ENCODE measurements around the gene INTS11.
A peak's percentile ranks its signal among the peaks of the same experiment; 100 is the strongest.

Gene INTS11

GRCh38 chr1:1311107-1312104 is 13.1 kb downstream of the INTS11 start:
- H3K4me3 ChIP-seq (ENCODE audit: low read depth, low read length), result no peak overlapping the region
- DNase-seq (ENCODE audit: low read depth), result no peak

DNA sequence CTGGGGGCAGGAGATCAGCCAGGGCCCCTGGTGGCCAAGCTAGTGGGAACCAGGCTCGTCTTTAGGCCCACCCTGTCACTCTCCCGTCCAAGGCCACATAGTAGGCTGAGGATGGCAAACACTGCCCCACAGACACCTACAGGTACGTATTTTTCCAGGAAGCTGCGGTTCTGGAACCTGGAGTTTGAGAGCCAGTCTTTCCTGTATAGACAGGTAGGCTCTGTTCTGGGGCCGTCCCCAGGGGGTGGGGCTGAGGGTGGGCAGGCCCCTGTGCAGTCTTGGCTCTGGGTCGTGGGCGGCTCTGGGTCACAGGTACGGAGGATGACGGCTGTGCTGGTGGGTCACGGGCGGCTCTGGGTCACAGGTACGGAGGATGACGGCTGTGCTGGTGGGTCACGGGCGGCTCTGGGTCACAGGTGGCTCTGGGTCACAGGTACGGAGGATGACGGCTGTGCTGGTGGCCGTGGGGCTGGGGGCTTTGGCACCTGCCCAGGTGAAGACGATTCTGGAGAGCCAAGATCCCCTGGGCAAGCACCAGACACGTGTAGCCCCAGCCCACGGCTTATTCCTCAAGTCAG is 13.9 kb downstream of the INTS11 start:
- TF ChIP-seq, protein P1, sequence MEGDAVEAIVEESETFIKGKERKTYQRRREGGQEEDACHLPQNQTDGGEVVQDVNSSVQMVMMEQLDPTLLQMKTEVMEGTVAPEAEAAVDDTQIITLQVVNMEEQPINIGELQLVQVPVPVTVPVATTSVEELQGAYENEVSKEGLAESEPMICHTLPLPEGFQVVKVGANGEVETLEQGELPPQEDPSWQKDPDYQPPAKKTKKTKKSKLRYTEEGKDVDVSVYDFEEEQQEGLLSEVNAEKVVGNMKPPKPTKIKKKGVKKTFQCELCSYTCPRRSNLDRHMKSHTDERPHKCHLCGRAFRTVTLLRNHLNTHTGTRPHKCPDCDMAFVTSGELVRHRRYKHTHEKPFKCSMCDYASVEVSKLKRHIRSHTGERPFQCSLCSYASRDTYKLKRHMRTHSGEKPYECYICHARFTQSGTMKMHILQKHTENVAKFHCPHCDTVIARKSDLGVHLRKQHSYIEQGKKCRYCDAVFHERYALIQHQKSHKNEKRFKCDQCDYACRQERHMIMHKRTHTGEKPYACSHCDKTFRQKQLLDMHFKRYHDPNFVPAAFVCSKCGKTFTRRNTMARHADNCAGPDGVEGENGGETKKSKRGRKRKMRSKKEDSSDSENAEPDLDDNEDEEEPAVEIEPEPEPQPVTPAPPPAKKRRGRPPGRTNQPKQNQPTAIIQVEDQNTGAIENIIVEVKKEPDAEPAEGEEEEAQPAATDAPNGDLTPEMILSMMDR (IDR thresholded peaks at IDR 0.05; ENCODE audit: control insufficient read depth, extremely low read depth, insufficient read depth), result no peak
- DNase-seq (ENCODE audit: low read depth), result no peak
- H3K4me3 ChIP-seq (ENCODE audit: low read depth, low read length), result no peak overlapping the region

More at GRCh38 chr1:1311107-1312104, 13.1 kb downstream of the INTS11 start:
- TF ChIP-seq, protein P1 (IDR thresholded peaks at IDR 0.05; ENCODE audit: control insufficient read depth, extremely low read depth, insufficient read depth), result no peak

DNA sequence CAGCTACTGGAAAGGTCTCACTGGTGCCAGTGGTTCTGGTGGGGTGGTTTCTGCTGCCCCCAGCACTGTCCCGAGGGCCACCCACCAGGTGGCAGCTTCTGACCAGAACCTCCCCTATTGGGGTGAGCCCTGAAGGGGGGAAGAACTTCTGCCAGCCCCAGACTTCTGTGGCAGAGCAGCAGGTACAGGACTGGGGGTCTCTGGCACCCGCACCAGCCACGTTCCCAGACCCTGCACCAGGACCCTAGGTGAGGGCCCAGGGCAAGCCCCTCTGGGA is 14.4 kb downstream of the INTS11 start:
- TF ChIP-seq, protein P1 (IDR thresholded peaks at IDR 0.05; ENCODE audit: control insufficient read depth, extremely low read depth, insufficient read depth), result no peak
- peak overlapping the region; percentile 66 for H3K4me3 ChIP-seq (ENCODE audit: low read depth, low read length)
- no peak for DNase-seq (ENCODE audit: low read depth)

GRCh38 chr1:1309251-1310108 is 15.0 kb downstream of the INTS11 start:
- H3K4me3 ChIP-seq (ENCODE audit: low read depth, low read length), result peak overlapping the region; percentile 66
- TF ChIP-seq, protein P1 (IDR thresholded peaks at IDR 0.05; ENCODE audit: control insufficient read depth, extremely low read depth, insufficient read depth), result no peak
- no peak for DNase-seq (ENCODE audit: low read depth)

GRCh38 chr1:1308756-1309250 is 15.7 kb downstream of the INTS11 start:
- peak overlapping the region; percentile 66 for H3K4me3 ChIP-seq (ENCODE audit: low read depth, low read length)
- TF ChIP-seq, protein P1 (IDR thresholded peaks at IDR 0.05; ENCODE audit: control insufficient read depth, extremely low read depth, insufficient read depth), result no peak
- no peak for DNase-seq (ENCODE audit: low read depth)

GRCh38 chr1:1307923-1308755 is 16.3 kb downstream of the INTS11 start, which contains the start of the genes ACAP3 and PUSL1:
Gene ACAP3 (minus strand): TSS chr1:1307930. CDS start chr1:1307815, 115 bp downstream.
Gene PUSL1 (plus strand): TSS chr1:1308597. CDS start chr1:1308644, 47 bp downstream.
- DNase-seq (ENCODE audit: low read depth), result peak; percentile 63
- peak within 1 kb of the TSS; percentile 66 for H3K4me3 ChIP-seq (ENCODE audit: low read depth, low read length)
- TF ChIP-seq, protein P1 (IDR thresholded peaks at IDR 0.05; ENCODE audit: control insufficient read depth, extremely low read depth, insufficient read depth), result no peak

Measured in LNCaP clone FGC (cell line).